GM12865 (cell line): Measurements from ENCODE around the gene FUT8.

ENCODE experiments used
- DNase-seq: peaks from one replicate; pipeline ENCODE4 v3.0.0; 2010; ENCODE audit warnings: low read depth
- H3K4me3 ChIP-seq: 2 replicates; pipeline ENCODE4 v1.5.1; 2011; ENCODE audit warnings: mild to moderate bottlenecking, low read depth, low read length, control low read depth
- CTCF ChIP-seq: IDR thresholded peaks from 2 replicates; pipeline ENCODE4 v1.5.1; 2011; ENCODE audit warnings: low read length, control low read depth, low read depth, inconsistent platforms; ENCODE audit not compliant: insufficient read depth; ENCODE audit errors: missing control alignments

Gene FUT8

GRCh38 chr14:65509842-65510241 lies 97.3 kb downstream of the FUT8 start:
- no peak overlapping the region for H3K4me3 ChIP-seq
- TF ChIP-seq CTCF: no peak
- DNase-seq: no peak

DNA sequence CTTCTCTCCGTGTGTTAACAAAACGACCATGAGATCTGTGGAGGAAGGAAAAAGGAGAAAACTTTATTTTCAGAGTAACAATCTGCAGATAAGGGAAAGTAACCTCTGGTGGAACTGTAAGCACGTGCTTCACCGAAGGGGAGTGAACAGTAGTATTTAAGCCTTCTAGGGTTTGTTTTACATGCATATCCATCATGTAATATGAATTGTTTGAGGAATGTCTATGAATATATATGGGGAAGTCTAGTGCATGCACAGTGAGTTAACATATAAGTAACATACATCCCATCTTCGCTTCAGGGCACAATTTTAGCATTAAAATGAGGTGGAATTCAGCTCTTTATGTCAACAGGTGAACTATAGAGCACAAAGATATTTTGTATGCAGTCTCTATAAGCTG lies 101.1 kb downstream of the FUT8 start:
- no peak overlapping the region for H3K4me3 ChIP-seq
- DNase-seq: no peak
- TF ChIP-seq CTCF: no peak

DNA sequence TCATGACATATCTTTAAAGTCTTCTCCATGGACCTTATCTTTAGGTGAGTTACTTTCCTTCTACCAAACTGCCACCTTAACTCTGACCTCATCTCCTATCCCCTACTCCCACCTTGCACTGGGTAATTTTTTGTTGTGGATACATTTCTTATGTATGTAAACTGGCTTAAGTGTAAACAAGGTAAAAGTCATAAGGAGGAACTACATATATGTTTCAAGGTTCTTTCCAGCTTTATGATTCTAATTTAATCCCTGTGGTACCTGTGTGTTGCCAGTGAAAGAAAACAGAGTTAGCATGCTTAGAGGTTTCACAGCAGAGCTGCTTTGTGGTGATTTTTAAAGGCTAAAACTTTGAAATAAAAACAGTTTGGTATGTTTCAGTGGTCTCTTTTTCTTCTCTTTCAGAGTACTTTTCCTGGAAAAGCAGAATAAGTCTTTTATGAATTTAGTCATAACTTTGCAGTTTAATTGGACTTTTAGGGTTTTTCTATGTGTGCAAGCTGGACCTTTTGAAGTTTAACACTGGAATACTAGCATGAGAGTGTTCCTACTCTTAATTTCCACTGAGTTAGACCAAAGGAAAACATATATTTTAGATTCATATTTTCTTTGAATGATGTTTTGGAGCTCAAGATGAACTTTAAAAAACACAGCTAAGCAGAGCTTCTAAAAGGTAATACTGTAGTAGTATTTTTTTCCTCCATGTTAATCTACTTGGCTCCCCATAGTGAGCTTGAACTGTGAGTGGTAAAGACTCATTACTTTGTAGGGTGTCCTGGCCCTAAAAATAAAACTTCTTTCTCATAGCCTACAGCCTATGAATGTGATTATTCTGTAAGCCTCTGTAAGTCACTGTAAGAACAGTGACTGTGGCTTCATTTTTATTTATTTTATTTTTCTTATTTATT lies 105.4 kb downstream of the FUT8 start:
- DNase-seq: no peak
- H3K4me3 ChIP-seq: no peak overlapping the region
- TF ChIP-seq CTCF: no peak

GRCh38 chr14:65528069-65528468 lies 115.5 kb downstream of the FUT8 start:
- DNase-seq: no peak
- H3K4me3 ChIP-seq: no peak overlapping the region
- no peak for TF ChIP-seq CTCF

DNA sequence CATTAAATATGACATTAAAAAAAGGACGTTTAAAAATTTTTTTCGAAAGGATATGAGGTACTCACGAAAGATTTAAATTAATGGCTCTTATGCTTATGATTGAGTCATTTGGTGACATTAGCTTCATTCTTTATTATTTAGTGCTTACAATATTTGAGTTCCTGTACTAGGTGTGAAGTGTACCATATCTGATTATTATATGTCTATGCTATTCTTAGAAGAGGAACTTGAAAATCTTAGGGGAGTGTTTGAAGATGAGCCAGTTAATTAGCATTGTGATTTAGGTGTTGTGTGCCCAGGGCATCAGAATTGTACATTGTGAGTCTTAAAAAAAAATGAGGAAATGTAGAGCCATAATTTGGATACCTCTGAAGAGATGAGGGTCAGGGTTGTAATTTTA lies 118.6 kb downstream of the FUT8 start:
- TF ChIP-seq CTCF: no peak
- no peak overlapping the region for H3K4me3 ChIP-seq
- no peak for DNase-seq

GRCh38 chr14:65533736-65534404 lies 121.3 kb downstream of the FUT8 start:
- H3K4me3 ChIP-seq: no peak overlapping the region
- no peak for DNase-seq
- TF ChIP-seq CTCF: no peak
